ENCODE data around the gene PAFAH1B1.

PAFAH1B1 gene

DNA sequence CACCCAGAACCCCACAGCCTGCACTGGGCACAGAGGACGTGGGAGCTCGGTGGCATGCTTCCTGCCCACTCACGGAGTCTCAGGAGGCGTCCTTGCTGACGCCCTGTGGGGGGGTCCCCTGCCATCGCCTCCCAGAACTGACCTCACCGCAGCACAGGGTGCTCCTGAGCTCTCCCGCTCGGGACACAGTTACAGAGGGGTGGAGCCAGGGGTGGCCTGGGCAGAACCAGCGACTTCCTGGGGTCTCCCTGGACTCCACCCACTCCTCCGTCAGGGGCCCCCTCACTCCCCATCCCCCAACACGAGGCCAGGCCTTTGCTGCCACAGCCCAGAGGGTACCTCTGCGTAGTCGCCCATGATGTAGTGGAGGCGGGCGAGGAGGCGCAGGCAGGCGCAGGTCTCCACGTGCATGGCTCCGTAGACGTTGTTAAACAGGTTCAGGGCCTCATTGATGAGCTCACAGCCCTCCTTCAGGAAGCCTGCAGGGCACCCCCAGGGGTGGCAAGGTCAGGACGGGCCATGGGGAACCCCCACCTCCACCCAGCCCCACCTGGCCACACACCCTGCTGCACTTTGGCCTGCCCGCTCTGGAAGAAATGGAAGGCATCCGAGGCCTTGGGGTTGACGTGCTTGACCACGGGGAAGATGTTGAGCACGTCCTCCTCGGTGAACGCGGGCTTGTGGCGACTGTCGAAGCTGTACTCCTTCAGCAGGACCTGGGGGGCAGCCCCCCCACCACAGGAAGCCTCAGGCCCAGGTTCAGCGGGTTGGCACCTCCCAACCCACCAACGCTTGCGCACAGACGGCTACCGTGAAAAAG lies 100.3 kb downstream of the PAFAH1B1 start:
- DNase-seq (ENCODE audit: low read depth in 1 of 2, low spot score in 1 of 2), result no peak
- TF ChIP-seq, protein P1, sequence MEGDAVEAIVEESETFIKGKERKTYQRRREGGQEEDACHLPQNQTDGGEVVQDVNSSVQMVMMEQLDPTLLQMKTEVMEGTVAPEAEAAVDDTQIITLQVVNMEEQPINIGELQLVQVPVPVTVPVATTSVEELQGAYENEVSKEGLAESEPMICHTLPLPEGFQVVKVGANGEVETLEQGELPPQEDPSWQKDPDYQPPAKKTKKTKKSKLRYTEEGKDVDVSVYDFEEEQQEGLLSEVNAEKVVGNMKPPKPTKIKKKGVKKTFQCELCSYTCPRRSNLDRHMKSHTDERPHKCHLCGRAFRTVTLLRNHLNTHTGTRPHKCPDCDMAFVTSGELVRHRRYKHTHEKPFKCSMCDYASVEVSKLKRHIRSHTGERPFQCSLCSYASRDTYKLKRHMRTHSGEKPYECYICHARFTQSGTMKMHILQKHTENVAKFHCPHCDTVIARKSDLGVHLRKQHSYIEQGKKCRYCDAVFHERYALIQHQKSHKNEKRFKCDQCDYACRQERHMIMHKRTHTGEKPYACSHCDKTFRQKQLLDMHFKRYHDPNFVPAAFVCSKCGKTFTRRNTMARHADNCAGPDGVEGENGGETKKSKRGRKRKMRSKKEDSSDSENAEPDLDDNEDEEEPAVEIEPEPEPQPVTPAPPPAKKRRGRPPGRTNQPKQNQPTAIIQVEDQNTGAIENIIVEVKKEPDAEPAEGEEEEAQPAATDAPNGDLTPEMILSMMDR (IDR thresholded peaks at IDR 0.05; ENCODE audit: insufficient read depth, low read length), result no peak
- TF ChIP-seq GABPA (IDR thresholded peaks at IDR 0.05; ENCODE audit: low read depth) (no peak), SPI1 (IDR thresholded peaks at IDR 0.05; ENCODE audit: borderline replicate concordance, low read depth) (no peak), POLR2AphosphoS5 (IDR thresholded peaks at IDR 0.05; ENCODE audit: low read depth) (no peak)
- TF ChIP-seq, protein P2, sequence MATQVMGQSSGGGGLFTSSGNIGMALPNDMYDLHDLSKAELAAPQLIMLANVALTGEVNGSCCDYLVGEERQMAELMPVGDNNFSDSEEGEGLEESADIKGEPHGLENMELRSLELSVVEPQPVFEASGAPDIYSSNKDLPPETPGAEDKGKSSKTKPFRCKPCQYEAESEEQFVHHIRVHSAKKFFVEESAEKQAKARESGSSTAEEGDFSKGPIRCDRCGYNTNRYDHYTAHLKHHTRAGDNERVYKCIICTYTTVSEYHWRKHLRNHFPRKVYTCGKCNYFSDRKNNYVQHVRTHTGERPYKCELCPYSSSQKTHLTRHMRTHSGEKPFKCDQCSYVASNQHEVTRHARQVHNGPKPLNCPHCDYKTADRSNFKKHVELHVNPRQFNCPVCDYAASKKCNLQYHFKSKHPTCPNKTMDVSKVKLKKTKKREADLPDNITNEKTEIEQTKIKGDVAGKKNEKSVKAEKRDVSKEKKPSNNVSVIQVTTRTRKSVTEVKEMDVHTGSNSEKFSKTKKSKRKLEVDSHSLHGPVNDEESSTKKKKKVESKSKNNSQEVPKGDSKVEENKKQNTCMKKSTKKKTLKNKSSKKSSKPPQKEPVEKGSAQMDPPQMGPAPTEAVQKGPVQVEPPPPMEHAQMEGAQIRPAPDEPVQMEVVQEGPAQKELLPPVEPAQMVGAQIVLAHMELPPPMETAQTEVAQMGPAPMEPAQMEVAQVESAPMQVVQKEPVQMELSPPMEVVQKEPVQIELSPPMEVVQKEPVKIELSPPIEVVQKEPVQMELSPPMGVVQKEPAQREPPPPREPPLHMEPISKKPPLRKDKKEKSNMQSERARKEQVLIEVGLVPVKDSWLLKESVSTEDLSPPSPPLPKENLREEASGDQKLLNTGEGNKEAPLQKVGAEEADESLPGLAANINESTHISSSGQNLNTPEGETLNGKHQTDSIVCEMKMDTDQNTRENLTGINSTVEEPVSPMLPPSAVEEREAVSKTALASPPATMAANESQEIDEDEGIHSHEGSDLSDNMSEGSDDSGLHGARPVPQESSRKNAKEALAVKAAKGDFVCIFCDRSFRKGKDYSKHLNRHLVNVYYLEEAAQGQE (IDR thresholded peaks at IDR 0.05; ENCODE audit: insufficient replicate concordance, low read depth), result no peak
- no peak overlapping the region for H3K4me3 ChIP-seq (replicated peaks; ENCODE audit: insufficient read depth, low read length)
- no peaks in the 10 kb centered on the region for H3K27me3 ChIP-seq (ENCODE audit: insufficient read depth, poor library complexity, severe bottlenecking)
- no peak overlapping the region for H3K27ac ChIP-seq (replicated peaks)

DNA sequence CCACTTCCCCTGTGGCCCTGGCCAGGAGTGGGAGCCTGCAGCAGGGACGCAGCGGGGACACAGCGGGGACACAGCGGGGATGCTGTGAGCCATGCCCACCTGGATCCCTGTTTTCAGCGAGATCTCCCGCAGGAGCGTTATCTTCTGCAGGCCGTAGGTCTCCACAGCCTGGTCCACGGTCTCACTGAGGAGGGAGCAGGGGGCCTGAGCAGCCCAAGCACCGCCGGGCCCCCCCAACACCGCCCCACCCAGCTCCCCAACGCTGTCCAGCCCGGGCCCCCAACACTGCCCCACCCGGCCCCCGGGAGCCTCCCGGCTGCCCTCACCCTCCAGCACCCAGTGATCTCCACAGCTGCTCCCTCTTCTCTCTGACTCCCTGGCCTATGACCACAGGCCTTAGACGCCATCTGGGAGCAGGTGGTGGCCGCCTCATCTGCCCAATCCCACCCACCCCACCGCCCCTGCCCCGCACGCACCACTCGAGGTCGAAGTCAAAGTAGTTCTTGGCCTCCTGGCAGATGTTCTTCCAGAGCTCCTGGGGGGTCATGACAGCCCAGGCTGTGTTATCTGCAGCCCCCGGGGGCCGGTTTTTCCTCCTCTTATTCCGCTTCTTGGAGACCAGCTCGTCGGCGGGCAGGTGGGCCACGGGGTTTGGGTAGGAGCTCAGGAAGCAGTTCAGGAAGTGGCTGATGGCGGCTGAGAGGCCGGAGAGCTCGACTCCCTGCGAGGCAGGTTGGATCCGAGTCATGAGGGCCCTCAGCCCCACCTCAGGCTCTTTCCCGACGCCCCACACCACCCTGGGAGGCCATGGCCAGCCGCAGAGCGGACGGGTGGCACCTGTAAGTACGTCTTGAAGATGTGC lies 101.2 kb downstream of the PAFAH1B1 start:
- H3K27ac ChIP-seq (replicated peaks), result no peak overlapping the region
- no peak for DNase-seq (ENCODE audit: low read depth in 1 of 2, low spot score in 1 of 2)
- H3K4me3 ChIP-seq (replicated peaks; ENCODE audit: insufficient read depth, low read length), result no peak overlapping the region
- no peaks in the 10 kb centered on the region for H3K27me3 ChIP-seq (ENCODE audit: insufficient read depth, poor library complexity, severe bottlenecking)
- TF ChIP-seq, protein P2 (IDR thresholded peaks at IDR 0.05; ENCODE audit: insufficient replicate concordance, low read depth), result no peak
- TF ChIP-seq POLR2AphosphoS5 (IDR thresholded peaks at IDR 0.05; ENCODE audit: low read depth) (no peak), GABPA (IDR thresholded peaks at IDR 0.05; ENCODE audit: low read depth) (no peak), SPI1 (IDR thresholded peaks at IDR 0.05; ENCODE audit: borderline replicate concordance, low read depth) (no peak)
- TF ChIP-seq, protein P1 (IDR thresholded peaks at IDR 0.05; ENCODE audit: insufficient read depth, low read length), result no peak

DNA sequence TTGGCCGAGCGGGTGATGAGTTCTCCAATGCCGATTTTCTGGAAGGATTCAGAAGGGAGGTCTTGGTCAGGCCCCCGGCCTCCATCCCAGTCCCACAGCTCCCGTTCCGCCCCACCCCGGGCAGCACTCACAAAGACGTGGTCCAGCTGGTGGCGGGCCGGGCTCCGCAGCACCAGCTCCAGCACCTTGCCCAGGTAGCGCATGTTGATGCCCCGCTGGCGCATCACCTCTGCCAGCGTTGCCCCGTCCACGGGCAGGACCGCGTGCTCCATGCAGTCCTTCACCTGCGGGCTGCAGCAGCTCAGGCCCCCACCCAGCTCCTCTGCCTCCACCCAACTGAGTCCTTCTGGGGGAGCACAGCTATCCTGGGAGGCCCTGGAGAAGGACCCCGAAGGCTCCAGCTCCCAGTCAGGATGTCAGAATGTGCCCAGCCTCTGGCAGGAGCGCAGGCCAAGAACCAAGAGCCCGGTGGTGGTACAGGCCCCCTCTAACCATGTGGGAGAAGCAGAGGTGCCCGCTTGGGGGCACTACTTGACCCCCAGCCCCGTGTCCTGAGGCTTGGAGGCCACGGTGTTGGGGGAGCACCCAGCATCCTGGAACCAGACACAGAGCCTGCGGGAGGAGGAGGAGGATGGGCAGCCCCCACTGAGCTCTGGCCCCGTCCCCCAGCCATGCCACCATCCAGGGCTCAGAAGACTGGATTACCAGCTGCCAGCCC lies 101.9 kb downstream of the PAFAH1B1 start:
- H3K27me3 ChIP-seq (ENCODE audit: insufficient read depth, poor library complexity, severe bottlenecking), result no peaks in the 10 kb centered on the region
- no peak for TF ChIP-seq SPI1 (IDR thresholded peaks at IDR 0.05; ENCODE audit: borderline replicate concordance, low read depth)
- TF ChIP-seq GABPA (IDR thresholded peaks at IDR 0.05; ENCODE audit: low read depth), result no peak
- TF ChIP-seq POLR2AphosphoS5 (IDR thresholded peaks at IDR 0.05; ENCODE audit: low read depth), result no peak
- TF ChIP-seq, protein P2 (IDR thresholded peaks at IDR 0.05; ENCODE audit: insufficient replicate concordance, low read depth), result no peak
- TF ChIP-seq, protein P1 (IDR thresholded peaks at IDR 0.05; ENCODE audit: insufficient read depth, low read length), result no peak
- no peak overlapping the region for H3K27ac ChIP-seq (replicated peaks)
- no peak overlapping the region for H3K4me3 ChIP-seq (replicated peaks; ENCODE audit: insufficient read depth, low read length)
- no peak for DNase-seq (ENCODE audit: low read depth in 1 of 2, low spot score in 1 of 2)
